Measurements from ENCODE around the gene CEP112.

Gene CEP112

DNA sequence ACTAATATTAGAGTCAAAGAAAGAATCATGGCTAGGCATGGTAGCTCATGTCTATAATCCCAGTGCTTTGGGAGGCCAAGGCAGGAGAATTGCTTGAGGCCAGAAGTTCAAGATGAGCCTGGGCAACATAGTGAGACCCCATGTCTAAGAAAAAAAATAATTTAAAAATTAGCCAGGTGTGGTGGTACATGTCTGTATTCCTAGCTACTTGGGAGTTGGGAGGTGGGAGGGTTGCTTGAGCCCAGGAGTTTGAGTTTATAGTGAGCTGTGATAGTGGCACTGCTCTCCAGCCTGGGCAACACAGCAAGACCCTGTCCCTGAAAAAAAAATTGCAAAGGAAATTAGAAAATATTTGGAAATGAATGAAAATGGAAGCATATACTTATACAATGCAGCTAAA, 420.2 kb downstream of the CEP112 start:
- H3K9me3 ChIP-seq (replicated peaks; ENCODE audit: insufficient read depth, low read length), result no peaks in the 10 kb centered on the region
- H3K27ac ChIP-seq (ENCODE audit: low read length), result peak overlapping the region; percentile 87; the same call in 1 of the 2 replicates
- DNase-seq, result no peak
- H3K36me3 ChIP-seq (replicated peaks; ENCODE audit: insufficient read depth, low read length), result no peaks in the 10 kb centered on the region
- no peaks in the 10 kb centered on the region for H4K20me1 ChIP-seq (ENCODE audit: insufficient read depth, low read length)
- no peaks in the 10 kb centered on the region for H3K9me2 ChIP-seq (replicated peaks; ENCODE audit: insufficient read depth, low read length)
- H3K4me2 ChIP-seq (ENCODE audit: low read depth, low read length), result 0 out of 2 replicates have a peak overlapping the region, but pooled peaks have one; percentile 79
- no peaks in the 10 kb centered on the region for H3K27me3 ChIP-seq (replicated peaks; ENCODE audit: insufficient read depth, low read length)
- H3K4me3 ChIP-seq (ENCODE audit: low read length), result no peak overlapping the region
- peaks cover 22% of the 10 kb centered on the region for H3K4me1 ChIP-seq (ENCODE audit: low read length)
- peak overlapping the region; percentile 70; the same call in 1 of the 2 replicates for H3K9ac ChIP-seq (ENCODE audit: low read length)
- H3F3A ChIP-seq (ENCODE audit: insufficient read depth, low read length), result peaks cover 12% of the 10 kb centered on the region
- H2AFZ ChIP-seq (ENCODE audit: low read length), result no peak overlapping the region
- no peak for TF ChIP-seq EZH2 (optimal IDR thresholded peaks at IDR 0.05; ENCODE audit: low read depth, low read length)
- no peak for TF ChIP-seq EZH2phosphoT487 (IDR thresholded peaks at IDR 0.05; ENCODE audit: low read length)
- TF ChIP-seq, protein P1, sequence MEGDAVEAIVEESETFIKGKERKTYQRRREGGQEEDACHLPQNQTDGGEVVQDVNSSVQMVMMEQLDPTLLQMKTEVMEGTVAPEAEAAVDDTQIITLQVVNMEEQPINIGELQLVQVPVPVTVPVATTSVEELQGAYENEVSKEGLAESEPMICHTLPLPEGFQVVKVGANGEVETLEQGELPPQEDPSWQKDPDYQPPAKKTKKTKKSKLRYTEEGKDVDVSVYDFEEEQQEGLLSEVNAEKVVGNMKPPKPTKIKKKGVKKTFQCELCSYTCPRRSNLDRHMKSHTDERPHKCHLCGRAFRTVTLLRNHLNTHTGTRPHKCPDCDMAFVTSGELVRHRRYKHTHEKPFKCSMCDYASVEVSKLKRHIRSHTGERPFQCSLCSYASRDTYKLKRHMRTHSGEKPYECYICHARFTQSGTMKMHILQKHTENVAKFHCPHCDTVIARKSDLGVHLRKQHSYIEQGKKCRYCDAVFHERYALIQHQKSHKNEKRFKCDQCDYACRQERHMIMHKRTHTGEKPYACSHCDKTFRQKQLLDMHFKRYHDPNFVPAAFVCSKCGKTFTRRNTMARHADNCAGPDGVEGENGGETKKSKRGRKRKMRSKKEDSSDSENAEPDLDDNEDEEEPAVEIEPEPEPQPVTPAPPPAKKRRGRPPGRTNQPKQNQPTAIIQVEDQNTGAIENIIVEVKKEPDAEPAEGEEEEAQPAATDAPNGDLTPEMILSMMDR (IDR thresholded peaks at IDR 0.05; ENCODE audit: low read length), result no peak
- no peaks in the 10 kb centered on the region for H3K79me2 ChIP-seq (ENCODE audit: low read length)

DNA sequence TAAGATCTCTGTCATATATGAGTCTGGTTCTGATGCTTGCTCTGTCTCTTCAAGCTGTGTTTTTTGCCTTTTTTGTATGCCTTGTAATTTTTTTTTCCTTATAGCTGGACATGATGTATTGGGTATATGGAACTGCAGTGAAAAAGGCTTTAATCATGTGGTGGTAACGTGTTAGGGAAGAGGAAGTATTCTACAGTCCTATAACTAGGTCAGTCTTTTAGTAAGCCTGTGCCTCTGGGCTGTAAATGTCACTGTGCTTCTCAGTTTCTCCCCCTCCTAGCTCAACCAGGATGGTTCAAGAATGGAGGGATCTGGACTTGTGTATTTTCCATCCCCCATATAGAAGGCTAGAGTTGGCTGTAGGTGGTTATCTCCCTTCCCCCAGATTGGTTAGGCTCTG, 428.1 kb downstream of the CEP112 start:
- Histone ChIP-seq H3K9me3 (replicated peaks; ENCODE audit: insufficient read depth, low read length) (no peaks in the 10 kb centered on the region), H3K4me1 (ENCODE audit: low read length) (no peaks in the 10 kb centered on the region), H3F3A (ENCODE audit: insufficient read depth, low read length) (no peaks in the 10 kb centered on the region), H2AFZ (ENCODE audit: low read length) (no peak overlapping the region), H3K27me3 (replicated peaks; ENCODE audit: insufficient read depth, low read length) (no peaks in the 10 kb centered on the region), H3K9me2 (replicated peaks; ENCODE audit: insufficient read depth, low read length) (no peaks in the 10 kb centered on the region), H3K36me3 (replicated peaks; ENCODE audit: insufficient read depth, low read length) (no peaks in the 10 kb centered on the region), H3K79me2 (ENCODE audit: low read length) (no peaks in the 10 kb centered on the region), H3K4me3 (ENCODE audit: low read length) (no peak overlapping the region), H3K9ac (ENCODE audit: low read length) (no peak overlapping the region), H3K4me2 (ENCODE audit: low read depth, low read length) (no peak overlapping the region), H4K20me1 (ENCODE audit: insufficient read depth, low read length) (no peaks in the 10 kb centered on the region), H3K27ac (ENCODE audit: low read length) (no peak overlapping the region)
- DNase-seq, result no peak
- TF ChIP-seq EZH2 (optimal IDR thresholded peaks at IDR 0.05; ENCODE audit: low read depth, low read length), result no peak
- TF ChIP-seq EZH2phosphoT487 (IDR thresholded peaks at IDR 0.05; ENCODE audit: low read length), result no peak
- TF ChIP-seq, protein P1 (IDR thresholded peaks at IDR 0.05; ENCODE audit: low read length), result no peak

DNA sequence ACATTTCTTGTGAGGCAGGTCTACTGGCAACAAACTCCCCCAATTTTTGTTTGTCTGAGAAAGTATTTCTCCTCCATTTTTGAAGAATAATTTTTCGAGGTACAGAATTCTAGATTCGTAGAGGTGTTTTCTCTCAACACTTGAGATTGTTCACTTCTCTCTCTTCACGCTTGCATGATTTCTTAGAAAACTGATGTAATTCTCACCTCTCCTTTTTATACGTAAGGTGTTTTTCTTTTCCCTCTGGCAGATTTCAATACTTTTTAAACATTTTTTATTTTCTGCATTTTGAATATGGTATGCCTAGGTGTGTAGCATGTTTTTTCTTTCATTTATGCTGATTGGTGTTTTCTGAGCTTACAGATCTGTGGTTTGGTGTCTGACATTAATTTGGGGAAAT, 429.0 kb downstream of the CEP112 start:
- Histone ChIP-seq H3K9ac (ENCODE audit: low read length) (no peak overlapping the region), H4K20me1 (ENCODE audit: insufficient read depth, low read length) (no peaks in the 10 kb centered on the region)

More for the DNA sequence above, 429.0 kb downstream of the CEP112 start:
- no peaks in the 10 kb centered on the region for H3K36me3 ChIP-seq (replicated peaks; ENCODE audit: insufficient read depth, low read length)
- H3K27me3 ChIP-seq (replicated peaks; ENCODE audit: insufficient read depth, low read length), result no peaks in the 10 kb centered on the region
- no peak overlapping the region for H3K4me2 ChIP-seq (ENCODE audit: low read depth, low read length)
- H3F3A ChIP-seq (ENCODE audit: insufficient read depth, low read length), result no peaks in the 10 kb centered on the region
- no peaks in the 10 kb centered on the region for H3K9me2 ChIP-seq (replicated peaks; ENCODE audit: insufficient read depth, low read length)
- no peaks in the 10 kb centered on the region for H3K79me2 ChIP-seq (ENCODE audit: low read length)
- H3K9me3 ChIP-seq (replicated peaks; ENCODE audit: insufficient read depth, low read length), result no peaks in the 10 kb centered on the region
- H3K4me3 ChIP-seq (ENCODE audit: low read length), result no peak overlapping the region
- no peak for DNase-seq
- H3K4me1 ChIP-seq (ENCODE audit: low read length), result no peaks in the 10 kb centered on the region
- no peak overlapping the region for H2AFZ ChIP-seq (ENCODE audit: low read length)
- H3K27ac ChIP-seq (ENCODE audit: low read length), result no peak overlapping the region
- TF ChIP-seq EZH2phosphoT487 (IDR thresholded peaks at IDR 0.05; ENCODE audit: low read length) (no peak), EZH2 (optimal IDR thresholded peaks at IDR 0.05; ENCODE audit: low read depth, low read length) (no peak)
- TF ChIP-seq, protein P1 (IDR thresholded peaks at IDR 0.05; ENCODE audit: low read length), result no peak

Measured in MM.1S (cell line).